ENCODE results near the gene SCGB3A2. TPM values are rescaled to one million over a fixed set of nuclear protein-coding genes. Genes with fewer than 3 reads are reported as not detected.

Gene SCGB3A2
- polyA plus RNA-seq, 1 donor from 2014 or later, result not detected

GRCh38 chr5:147852365-147852764 is 26.1 kb upstream of the SCGB3A2 start:
- Histone ChIP-seq H3K9me2 (ENCODE audit: insufficient read depth, low read length) (no peaks in the 10 kb centered on the region), H3K4me2 (ENCODE audit: low read length) (no peak overlapping the region), H3K9me3 (ENCODE audit: low read length) (no peaks in the 10 kb centered on the region), H2AFZ (ENCODE audit: low read depth, low read length) (no peak overlapping the region), H3K79me2 (replicated peaks; ENCODE audit: insufficient read depth, low read length) (no peaks in the 10 kb centered on the region), H4K20me1 (ENCODE audit: insufficient read depth) (no peaks in the 10 kb centered on the region), H3K27ac (ENCODE audit: low read length) (no peak overlapping the region), H3K36me3 (ENCODE audit: insufficient read depth, low read length) (no peaks in the 10 kb centered on the region), H3F3A (ENCODE audit: insufficient read depth, low read length, poor library complexity, severe bottlenecking) (no peaks in the 10 kb centered on the region), H3K4me3 (ENCODE audit: low read length) (no peak overlapping the region), H3K9ac (ENCODE audit: low read length) (no peak overlapping the region), H3K27me3 (ENCODE audit: insufficient read depth, low read depth, low read length) (no peaks in the 10 kb centered on the region)
- no peak for TF ChIP-seq TAF1 (IDR thresholded peaks at IDR 0.05; ENCODE audit: low read depth)
- TF ChIP-seq SMC3 (conservative IDR thresholded peaks at IDR 0.05; ENCODE audit: poor library complexity), result no peak
- TF ChIP-seq CTCF (IDR thresholded peaks at IDR 0.05; ENCODE audit: poor library complexity, severe bottlenecking), result no peak

GRCh38 chr5:147853372-147853987 is 25.0 kb upstream of the SCGB3A2 start:
- no peak overlapping the region for H3K27ac ChIP-seq (ENCODE audit: low read length)
- no peak for TF ChIP-seq MXI1 (conservative IDR thresholded peaks at IDR 0.05; ENCODE audit: poor library complexity, severe bottlenecking)
- TF ChIP-seq CTCF (IDR thresholded peaks at IDR 0.05; ENCODE audit: poor library complexity, severe bottlenecking), result no peak
- TF ChIP-seq REST (IDR thresholded peaks at IDR 0.05; ENCODE audit: borderline replicate concordance), result no peak
- TF ChIP-seq EZH2 (IDR thresholded peaks at IDR 0.05; ENCODE audit: borderline replicate concordance, insufficient read depth, low read length, poor library complexity, severe bottlenecking), result no peak
- TF ChIP-seq POLR2AphosphoS5 (IDR thresholded peaks at IDR 0.05), result no peak
- TF ChIP-seq EP300 (conservative IDR thresholded peaks at IDR 0.05; ENCODE audit: poor library complexity, severe bottlenecking), result no peak
- TF ChIP-seq RAD21 (conservative IDR thresholded peaks at IDR 0.05), result no peak
- no peak for TF ChIP-seq SMC3 (conservative IDR thresholded peaks at IDR 0.05; ENCODE audit: poor library complexity)
- no peak for TF ChIP-seq TAF1 (IDR thresholded peaks at IDR 0.05; ENCODE audit: low read depth)

More at GRCh38 chr5:147853372-147853987, 25.0 kb upstream of the SCGB3A2 start:
- no peaks in the 10 kb centered on the region for H3K79me2 ChIP-seq (replicated peaks; ENCODE audit: insufficient read depth, low read length)
- no peaks in the 10 kb centered on the region for H3K9me2 ChIP-seq (ENCODE audit: insufficient read depth, low read length)
- no peaks in the 10 kb centered on the region for H4K20me1 ChIP-seq (ENCODE audit: insufficient read depth)
- no peaks in the 10 kb centered on the region for H3F3A ChIP-seq (ENCODE audit: insufficient read depth, low read length, poor library complexity, severe bottlenecking)
- H3K9ac ChIP-seq (ENCODE audit: low read length), result no peak overlapping the region
- no peaks in the 10 kb centered on the region for H3K27me3 ChIP-seq (ENCODE audit: insufficient read depth, low read depth, low read length)
- no peaks in the 10 kb centered on the region for H3K36me3 ChIP-seq (ENCODE audit: insufficient read depth, low read length)
- no peak overlapping the region for H3K4me2 ChIP-seq (ENCODE audit: low read length)
- no peak overlapping the region for H3K4me3 ChIP-seq (ENCODE audit: low read length)
- no peaks in the 10 kb centered on the region for H3K9me3 ChIP-seq (ENCODE audit: low read length)
- no peak overlapping the region for H2AFZ ChIP-seq (ENCODE audit: low read depth, low read length)
